HCT116 (cell line): ENCODE data around the gene DLEC1. TPM values are rescaled to one million over a fixed set of nuclear protein-coding genes. Genes with fewer than 3 reads are reported as not detected.

Experiments used
- ATAC-seq: fragments of 200-7000 bp; cut with Tn5 transposase; 2 replicates; pipeline ENCODE4 v1.9.1; 2020; ENCODE audit warnings: mild to moderate bottlenecking, moderate library complexity
- BruUV-seq: library from RNA; stranded (reverse); fragments of 400-500 nt; replicated peaks from 2 replicates; lab custom pipeline; 2021; lab: Mats Ljungman, UMichigan
- CTCF ChIA-PET: fragments of 300-600 bp; sonication (Branson Sonifier 250); formaldehyde crosslinking; loops from one replicate; lab custom pipeline; 2021; ENCODE audit warnings: antibody characterized with exemption; lab: Charles Lee
- POLR2A ChIA-PET: fragments of 300-600, 350-600 bp; sonication (Branson Sonifier 250); formaldehyde crosslinking; loops from one replicate; lab custom pipeline; 2021; ENCODE audit warnings: antibody characterized with exemption; lab: Charles Lee
- RAD21 ChIA-PET, 2 experiments: fragments of 300-600 bp; sonication (Branson Sonifier 250); formaldehyde crosslinking; loops; one replicate each; lab custom pipeline; 2023; ENCODE audit warnings: low total read pairs in 2 of 2; ENCODE audit not compliant: uncharacterized antibody in 2 of 2, unreplicated experiment in 2 of 2, low non-redundant PET in 1 of 2; lab: Charles Lee
- DNase-seq: peaks from one replicate; pipeline ENCODE4 v3.0.0-alpha.2; 2010; ENCODE audit warnings: low read depth, low spot score
- H2AFZ ChIP-seq: fragments of 200-600 bp; shearing (Covaris generic), sonication (generic); 2 replicates; pipeline ENCODE4 v1.6.1; 2017; ENCODE audit warnings: low read depth, mixed run types, mixed read lengths, antibody characterized with exemption, low read length; ENCODE audit not compliant: poor library complexity, severe bottlenecking
- H3K27ac ChIP-seq: 2 replicates; pipeline ENCODE4 v1.5.1; 2012; ENCODE audit warnings: low read depth, low read length
- H3K27me3 ChIP-seq: fragments of 200-600 bp; sonication (generic); 2 replicates; pipeline ENCODE4 v1.6.1; 2016; ENCODE audit warnings: mixed run types, low read length, mixed read lengths; ENCODE audit not compliant: insufficient read depth
- H3K36me3 ChIP-seq, 2 experiments: fragments of 200-500 bp in 1 of 2; fragments of 200-600 bp in 1 of 2; sonication (Bioruptor generic) in 1 of 2; sonication (generic) in 1 of 2; 2 replicates each; pipeline versions ENCODE4 v1.5.1 to v1.6.1; 2014 to 2016; ENCODE audit warnings: low read length in 2 of 2, inconsistent platforms in 1 of 2, mixed read lengths in 1 of 2, mixed run types in 1 of 2; ENCODE audit not compliant: insufficient read depth in 2 of 2, control insufficient read depth in 1 of 2
- H3K4me1 ChIP-seq, 2 experiments: fragments of 200-600 bp in 1 of 2; sonication (generic) in 1 of 2; 2 replicates each; pipeline versions ENCODE4 v1.5.1 to v1.6.1; 2012 to 2017; ENCODE audit warnings: low read length in 2 of 2, inconsistent platforms in 1 of 2, mild to moderate bottlenecking in 1 of 2, mixed read lengths in 1 of 2, mixed run types in 1 of 2, moderate library complexity in 1 of 2; ENCODE audit not compliant: insufficient read depth in 2 of 2, control insufficient read depth in 1 of 2
- H3K4me2 ChIP-seq: fragments of 200-600 bp; sonication (generic); 2 replicates; pipeline ENCODE4 v1.6.1; 2017; ENCODE audit warnings: mixed run types, low read length, mixed read lengths
- H3K4me3 ChIP-seq, 2 experiments: fragments of 200-600 bp in 1 of 2; sonication (generic) in 1 of 2; replicated peaks in 1 of 2; 2 replicates each; pipeline ENCODE4 v1.5.1; 2011 to 2016; ENCODE audit warnings: low read length in 2 of 2, control low read depth in 1 of 2, low read depth in 1 of 2, mild to moderate bottlenecking in 1 of 2, mixed read lengths in 1 of 2, mixed run types in 1 of 2
- H3K79me2 ChIP-seq: fragments of 200-600 bp; sonication (generic); 2 replicates; pipeline ENCODE4 v1.6.1; 2017; ENCODE audit warnings: mild to moderate bottlenecking, mixed run types, low read length, moderate library complexity, mixed read lengths; ENCODE audit not compliant: insufficient read depth
- H3K9ac ChIP-seq: fragments of 200-600 bp; sonication (generic); 2 replicates; pipeline ENCODE4 v1.6.1; 2016; ENCODE audit warnings: low read length, mixed read lengths
- H3K9me2 ChIP-seq: fragments of 200-600 bp; sonication (generic), shearing (Covaris generic); 2 replicates; pipeline ENCODE4 v1.6.1; 2017; ENCODE audit warnings: mixed run types, mild to moderate bottlenecking, moderate library complexity; ENCODE audit not compliant: insufficient read depth
- H3K9me3 ChIP-seq, 2 experiments: fragments of 200-500 bp in 1 of 2; fragments of 200-600 bp in 1 of 2; sonication (Bioruptor generic) in 1 of 2; sonication (generic) in 1 of 2; 2 replicates each; pipeline ENCODE4 v1.6.1; 2014 to 2017; ENCODE audit warnings: low read length in 2 of 2, mixed read lengths in 2 of 2, inconsistent platforms in 1 of 2, low read depth in 1 of 2, mild to moderate bottlenecking in 1 of 2, mixed run types in 1 of 2, moderate library complexity in 1 of 2; ENCODE audit not compliant: control insufficient read depth in 1 of 2, insufficient read depth in 1 of 2
- H4K20me1 ChIP-seq: fragments of 200-600 bp; sonication (generic), shearing (Covaris generic); 2 replicates; pipeline ENCODE4 v1.6.1; 2017; ENCODE audit warnings: mixed run types, mild to moderate bottlenecking, moderate library complexity; ENCODE audit not compliant: insufficient read depth
- CEBPB ChIP-seq: IDR thresholded peaks from 2 replicates; pipeline ENCODE4 v1.6.1; 2012; ENCODE audit warnings: low read depth
- EGR1 ChIP-seq: IDR thresholded peaks from 2 replicates; pipeline ENCODE4 v1.6.1; 2012; ENCODE audit warnings: low read depth
- ELF1 ChIP-seq: IDR thresholded peaks from 2 replicates; pipeline ENCODE4 v1.6.1; 2012; ENCODE audit warnings: low read depth, borderline replicate concordance
- EZH2 ChIP-seq: fragments of 200-600 bp; sonication (generic); IDR thresholded peaks from 2 replicates; pipeline ENCODE4 v1.6.1; 2017; ENCODE audit warnings: antibody characterized with exemption, mixed run types
- FOSL1 ChIP-seq: IDR thresholded peaks from 2 replicates; pipeline ENCODE4 v1.6.1; 2012; ENCODE audit warnings: low read depth
- MAX ChIP-seq: IDR thresholded peaks from 2 replicates; pipeline ENCODE4 v1.6.1; 2012
- REST ChIP-seq: IDR thresholded peaks from 2 replicates; pipeline ENCODE4 v1.6.1; 2012; ENCODE audit warnings: low read depth
- SIN3A ChIP-seq: IDR thresholded peaks from 2 replicates; pipeline ENCODE4 v1.6.1; 2012; ENCODE audit warnings: low read depth
- SP1 ChIP-seq: IDR thresholded peaks from 2 replicates; pipeline ENCODE4 v1.6.1; 2012; ENCODE audit warnings: low read depth
- SRF ChIP-seq: IDR thresholded peaks from 2 replicates; pipeline ENCODE4 v1.6.1; 2012; ENCODE audit warnings: low read depth
- YY1 ChIP-seq: IDR thresholded peaks from 2 replicates; pipeline ENCODE4 v1.6.1; 2011; ENCODE audit warnings: low read length, low read depth, moderate library complexity, mild to moderate bottlenecking; ENCODE audit not compliant: insufficient replicate concordance; ENCODE audit errors: extremely low read depth
- ZFX ChIP-seq: fragments of 450-650 bp; IDR thresholded peaks from 2 replicates; pipeline ENCODE4 v1.6.1; 2017
- ZNF274 ChIP-seq: fragments of 200-500 bp; sonication (Bioruptor generic); IDR thresholded peaks from 2 replicates; pipeline ENCODE4 v1.6.1; 2014; ENCODE audit warnings: mild to moderate bottlenecking, low read depth, low read length, inconsistent platforms
- intact Hi-C: fragments of 100-400 bp; cut with micrococcal nuclease; formaldehyde crosslinking; loops from 2 replicates; pipeline ENCODE4 v1.10.0; 2022
- total RNA-seq: library from RNA; stranded (reverse); gene quantifications from one replicate; pipeline ENCODE4 v1.2.1, GENCODE V29; 2021; ENCODE audit not compliant: unreplicated experiment
- TF ChIP-seq, protein P1 (sequence below): IDR thresholded peaks from 2 replicates; pipeline ENCODE4 v1.6.1; 2011; ENCODE audit warnings: mild to moderate bottlenecking, low read length, moderate library complexity; ENCODE audit not compliant: insufficient replicate concordance; ENCODE audit errors: extremely low read depth
- TF ChIP-seq, protein P2 (sequence below): IDR thresholded peaks from 2 replicates; pipeline ENCODE4 v1.6.1; 2012

Gene DLEC1
- total RNA-seq, 1 experiment from 2014 or later: 0.61 TPM

DNA sequence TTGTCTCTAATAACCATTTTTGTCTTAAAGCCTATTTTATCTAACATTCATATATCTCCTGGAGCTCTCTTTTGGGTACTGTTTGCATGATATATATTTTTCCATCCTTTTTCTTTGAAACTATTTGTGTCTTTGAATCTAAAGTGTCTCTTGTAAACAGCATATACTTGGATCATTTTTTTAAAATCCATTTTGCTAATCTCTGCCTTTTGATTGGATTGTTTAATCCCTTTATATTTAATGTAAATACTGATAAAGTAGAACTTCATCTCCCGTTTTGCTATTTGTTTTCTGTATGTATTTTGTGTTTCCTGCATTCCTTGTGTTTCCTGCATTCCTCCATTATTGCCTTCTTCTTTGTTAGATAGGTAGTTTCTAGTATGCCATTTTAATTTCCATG lies 66.5 kb downstream of the DLEC1 start (continued):
- TF ChIP-seq, protein P1, sequence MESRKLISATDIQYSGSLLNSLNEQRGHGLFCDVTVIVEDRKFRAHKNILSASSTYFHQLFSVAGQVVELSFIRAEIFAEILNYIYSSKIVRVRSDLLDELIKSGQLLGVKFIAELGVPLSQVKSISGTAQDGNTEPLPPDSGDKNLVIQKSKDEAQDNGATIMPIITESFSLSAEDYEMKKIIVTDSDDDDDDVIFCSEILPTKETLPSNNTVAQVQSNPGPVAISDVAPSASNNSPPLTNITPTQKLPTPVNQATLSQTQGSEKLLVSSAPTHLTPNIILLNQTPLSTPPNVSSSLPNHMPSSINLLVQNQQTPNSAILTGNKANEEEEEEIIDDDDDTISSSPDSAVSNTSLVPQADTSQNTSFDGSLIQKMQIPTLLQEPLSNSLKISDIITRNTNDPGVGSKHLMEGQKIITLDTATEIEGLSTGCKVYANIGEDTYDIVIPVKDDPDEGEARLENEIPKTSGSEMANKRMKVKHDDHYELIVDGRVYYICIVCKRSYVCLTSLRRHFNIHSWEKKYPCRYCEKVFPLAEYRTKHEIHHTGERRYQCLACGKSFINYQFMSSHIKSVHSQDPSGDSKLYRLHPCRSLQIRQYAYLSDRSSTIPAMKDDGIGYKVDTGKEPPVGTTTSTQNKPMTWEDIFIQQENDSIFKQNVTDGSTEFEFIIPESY: no peak
- no peak for TF ChIP-seq EZH2
- TF ChIP-seq, protein P2, sequence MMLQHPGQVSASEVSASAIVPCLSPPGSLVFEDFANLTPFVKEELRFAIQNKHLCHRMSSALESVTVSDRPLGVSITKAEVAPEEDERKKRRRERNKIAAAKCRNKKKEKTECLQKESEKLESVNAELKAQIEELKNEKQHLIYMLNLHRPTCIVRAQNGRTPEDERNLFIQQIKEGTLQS: no peak
- no peak for TF ChIP-seq MAX
- TF ChIP-seq, all 23 proteins: peak for 0

GRCh38 chr3:38107911-38108648 lies 69.1 kb downstream of the DLEC1 start:
- no peak overlapping the region for H2AFZ ChIP-seq
- no peaks in the 10 kb centered on the region for H3K36me3 ChIP-seq
- H3K4me2 ChIP-seq: no peak overlapping the region
- H3K79me2 ChIP-seq: no peaks in the 10 kb centered on the region
- no peaks in the 10 kb centered on the region; the same call in 1 of the 2 replicates for H4K20me1 ChIP-seq
- intact Hi-C loops: no loop called here
- no peaks in the 10 kb centered on the region for H3K9me2 ChIP-seq
- H3K9ac ChIP-seq: no peak overlapping the region
- H3K4me3 ChIP-seq: no peak overlapping the region
- ChIA-PET RAD21 (no interaction called here), CTCF (interaction anchor here (2.1 kb wide), 1 partner anchor 9 kb away, joined by 6 read pairs; no protein-coding TSS in a partner anchor), POLR2A (no interaction called here)
- H3K27me3 ChIP-seq: no peaks in the 10 kb centered on the region
- no TSS peak for BruUV-seq
- no peak for DNase-seq
- H3K27ac ChIP-seq: no peak overlapping the region
- no peak for ATAC-seq
- peaks cover 3 to 8% of the 10 kb centered on the region in 2 experiments; a peak in 2 of 4 replicates for H3K9me3 ChIP-seq
- no peaks in the 10 kb centered on the region for H3K4me1 ChIP-seq
- TF ChIP-seq MAX (no peak), SP1 (no peak), YY1 (no peak), ELF1 (no peak), FOSL1 (no peak), ZFX (no peak), ZNF274 (no peak), SIN3A (no peak), EZH2 (no peak), SRF (no peak), EGR1 (no peak), REST (no peak), CEBPB (no peak)
- TF ChIP-seq, protein P2: no peak
